Activated T-helper 2 cell treated with anti-CD3 and anti-CD28 coated beads, Interferon-gamma antibody, Interleukin-2, Interleukin-4, amounts not matched to agents 10 μg/mL and 5 μg/mL and 100 μg/mL, durations not matched to agents 14 hours and 24 hours and 36 hours (primary cell): ENCODE measurements around the gene CES2. TPM values are rescaled to one million over a fixed set of nuclear protein-coding genes. Genes with fewer than 3 reads are reported as not detected.

ENCODE experiments used
- total RNA-seq: library from RNA; stranded (reverse); gene quantifications from 2 replicates; pipeline ENCODE4 v1.2.3, GENCODE V29; 2022

The CES2 gene
- total RNA-seq, 1 donor from 2014 or later, result 35.3 TPM

Other genes with a start within 250 kb of the CES2 start
- gene CMTM4, start 238.8 kb upstream of the CES2 start, total RNA-seq, result 3.8 and 4.0 TPM in 2 replicates
- 54.6 and 62.7 TPM in 2 replicates for gene DYNC1LI2, start 183.9 kb upstream of the CES2 start, total RNA-seq
- gene TERB1, start 133.9 kb upstream of the CES2 start, total RNA-seq, result 0.34 TPM in 1 of 2 replicates, not detected in the other
- 123 and 125 TPM in 2 replicates for gene NAE1, start 104.5 kb upstream of the CES2 start, total RNA-seq
- gene CA7, start 91.1 kb upstream of the CES2 start, total RNA-seq, result 0.59 and 1.1 TPM in 2 replicates
- gene PDP2, start 55.0 kb upstream of the CES2 start, total RNA-seq, result 40.6 and 40.7 TPM in 2 replicates
- not detected in 2 replicates for gene CDH16, start 16.6 kb upstream of the CES2 start, total RNA-seq
- gene RRAD, start 10.0 kb upstream of the CES2 start, total RNA-seq, result 1.2 and 1.8 TPM in 2 replicates
- gene CIAO2B, start 1.1 kb upstream of the CES2 start, total RNA-seq, result 161 and 165 TPM in 2 replicates
- gene CES3, start 25.8 kb downstream of the CES2 start, total RNA-seq, result 9.4 and 10.6 TPM in 2 replicates
- gene CES4A, start 53.1 kb downstream of the CES2 start, total RNA-seq, result 29.8 and 30.1 TPM in 2 replicates
- gene CBFB, start 93.6 kb downstream of the CES2 start, total RNA-seq, result 156 and 159 TPM in 2 replicates
- gene PHAF1, start 174.4 kb downstream of the CES2 start, total RNA-seq, result 17.4 and 17.8 TPM in 2 replicates
- gene B3GNT9, start 215.5 kb downstream of the CES2 start, total RNA-seq, result 5.0 and 5.1 TPM in 2 replicates
- gene TRADD, start 224.4 kb downstream of the CES2 start, total RNA-seq, result 35.0 and 38.3 TPM in 2 replicates
- 26.4 and 26.7 TPM in 2 replicates for gene FBXL8, start 224.4 kb downstream of the CES2 start, total RNA-seq
- 33.4 and 33.9 TPM in 2 replicates for gene HSF4, start 229.2 kb downstream of the CES2 start, total RNA-seq
- 27.3 and 30.1 TPM in 2 replicates for gene NOL3, start 235.0 kb downstream of the CES2 start, total RNA-seq
- 57.1 and 59.5 TPM in 2 replicates for gene MATCAP1, start 248.4 kb downstream of the CES2 start, total RNA-seq